Middle frontal gyrus (tissue), 1 donor: Measurements from ENCODE around the gene CEMIP2.

ENCODE experiments used
- DNase-seq: peaks from one replicate; pipeline ENCODE4 v3.0.0-alpha.2; 2015; ENCODE audit warnings: low spot score; ENCODE audit errors: extremely low spot score

CEMIP2 gene

DNA sequence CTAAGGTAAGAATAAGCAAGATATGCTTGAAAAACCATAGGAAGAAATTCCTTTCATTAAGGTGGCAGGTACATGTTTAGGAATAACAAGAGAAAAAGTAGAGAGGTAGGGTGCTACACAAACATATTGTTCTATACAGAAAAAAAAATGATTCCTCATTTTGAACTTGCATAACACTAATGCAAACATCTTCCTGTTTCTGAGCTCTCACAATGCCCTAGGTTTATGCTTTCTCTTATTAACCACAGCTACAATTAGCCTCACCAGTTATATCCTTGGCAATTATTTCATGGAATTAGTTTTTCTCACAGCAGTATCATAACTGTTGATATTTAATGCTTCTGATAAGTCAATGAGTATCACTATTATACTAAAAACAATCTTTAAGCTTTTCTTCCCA is 20.7 kb downstream of the CEMIP2 start:
- DNase-seq: no peak

DNA sequence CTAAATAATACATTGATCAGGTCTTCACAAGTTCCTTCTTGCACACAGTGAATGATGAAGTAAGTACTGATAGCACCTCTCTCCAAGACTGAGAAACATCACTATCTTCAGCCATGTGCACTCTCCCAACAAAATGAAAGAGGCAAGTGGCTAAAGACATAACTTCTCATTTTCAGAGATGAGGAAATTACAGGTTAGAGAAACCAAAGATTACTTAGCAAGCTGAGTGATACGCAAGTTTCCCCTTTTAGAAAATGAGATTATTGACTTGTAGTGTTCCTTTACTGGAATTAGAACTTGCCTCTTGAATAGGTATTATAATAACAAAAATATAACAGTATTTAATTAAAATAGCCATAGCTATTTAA is 21.6 kb downstream of the CEMIP2 start:
- DNase-seq: no peak

DNA sequence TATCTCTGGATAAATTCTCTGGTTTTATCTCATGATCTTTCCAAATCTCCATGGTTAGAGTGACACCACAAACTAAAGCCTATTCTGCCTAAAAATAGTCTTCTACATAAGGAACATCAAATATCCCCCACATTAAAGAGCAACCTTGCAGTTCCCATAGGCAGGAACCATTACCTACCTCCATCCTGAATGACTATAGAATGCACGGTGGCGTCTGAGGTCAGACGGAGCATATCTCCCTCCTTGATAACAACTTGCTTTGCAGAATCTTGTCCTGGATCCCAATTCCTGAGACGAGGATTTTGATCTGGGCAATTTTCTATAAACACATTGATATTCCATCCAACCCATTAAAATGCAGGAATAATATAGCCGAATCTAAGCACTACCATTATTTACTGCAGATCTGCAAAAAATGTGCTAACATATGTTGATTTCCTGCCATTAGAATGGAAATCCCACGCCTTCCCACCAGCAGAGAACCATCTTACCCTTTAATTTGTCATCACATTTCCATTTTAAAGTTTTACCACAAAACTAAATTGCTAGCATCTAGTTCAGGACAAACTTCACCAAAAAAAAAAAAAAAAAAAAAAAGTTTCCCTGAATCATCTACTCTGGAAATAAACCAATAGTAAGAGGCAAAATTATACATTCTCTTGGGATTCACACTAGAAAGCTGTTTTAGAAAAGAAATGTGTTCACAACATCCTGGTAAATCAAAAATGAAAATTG is 22.1 kb downstream of the CEMIP2 start:
- DNase-seq: no peak

DNA sequence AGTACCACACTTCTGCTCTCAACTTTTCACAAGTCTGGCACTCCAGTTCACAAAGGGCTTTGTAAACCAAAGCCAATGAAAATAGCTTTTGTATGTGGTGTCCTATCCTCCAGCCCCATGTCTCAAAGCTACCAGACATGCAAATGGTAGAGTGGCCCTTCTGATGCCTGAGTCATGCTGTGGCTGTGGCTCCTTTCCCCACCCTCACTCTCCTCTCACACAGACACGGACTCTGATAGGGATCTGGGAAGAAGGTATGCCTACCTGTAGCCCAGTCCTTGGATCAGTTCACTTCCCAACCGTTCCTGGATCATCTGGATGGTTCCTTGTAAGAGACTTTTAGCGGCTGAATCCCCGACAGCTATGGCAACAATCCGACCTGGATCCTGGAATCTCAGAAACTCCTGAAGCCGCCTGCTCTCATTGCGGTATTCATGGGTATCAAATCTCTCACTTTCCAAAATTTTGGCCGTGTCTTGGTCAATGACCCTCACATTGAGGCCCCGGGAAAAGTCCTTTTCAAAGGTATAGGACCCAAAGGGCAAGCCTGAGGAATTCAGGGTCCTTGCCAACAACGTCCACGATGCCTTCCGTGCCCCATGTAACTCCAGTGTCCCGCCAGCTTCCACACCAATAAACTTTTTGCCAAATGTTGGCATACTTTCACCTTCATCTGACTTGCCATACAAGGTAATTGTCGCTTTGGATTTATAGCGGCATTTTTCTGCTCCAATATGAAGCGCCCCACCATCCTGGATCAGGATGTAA is 23.4 kb downstream of the CEMIP2 start:
- DNase-seq: no peak

DNA sequence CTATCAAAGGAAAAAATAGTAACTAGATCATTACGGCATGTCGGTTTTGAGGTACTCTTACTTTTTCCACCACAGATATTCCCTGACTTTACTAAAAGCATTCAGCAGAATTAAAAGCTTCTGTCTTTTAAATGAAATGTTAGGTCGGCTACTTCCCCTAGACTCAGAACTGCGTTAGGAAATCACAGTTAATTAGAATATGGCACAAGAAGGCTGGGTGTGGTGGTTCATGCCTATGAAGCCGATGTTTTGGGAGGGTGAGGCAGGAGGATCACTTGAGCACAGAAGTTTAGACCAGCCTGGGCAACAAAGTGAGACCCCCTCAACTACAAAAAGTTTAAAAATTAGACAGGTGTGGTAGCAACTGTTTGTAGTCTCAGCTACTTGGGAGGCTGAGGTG is 24.4 kb downstream of the CEMIP2 start:
- no peak for DNase-seq

DNA sequence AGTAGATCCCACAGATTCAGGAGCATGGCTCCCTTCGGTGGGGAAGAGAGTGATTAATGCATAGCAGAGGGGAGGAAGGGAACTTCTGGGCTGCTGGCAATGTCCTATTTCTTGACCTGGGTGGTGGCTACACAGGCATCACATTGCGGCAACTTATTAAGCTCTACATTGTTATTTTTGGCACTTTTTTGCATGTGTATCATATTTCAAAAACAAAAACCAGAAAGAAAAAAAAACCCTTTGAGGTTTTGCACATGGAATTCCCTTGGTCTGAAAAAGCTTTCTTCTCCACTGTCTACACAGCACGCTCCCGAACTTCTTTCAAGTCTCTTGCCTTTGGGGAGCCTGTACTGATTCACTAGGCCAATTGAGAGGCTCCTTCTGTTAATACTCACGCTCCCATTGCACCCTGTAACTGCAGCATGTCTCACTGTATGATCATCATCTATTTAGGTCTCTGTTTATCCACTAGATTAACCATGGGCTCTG is 25.1 kb downstream of the CEMIP2 start:
- DNase-seq: no peak

DNA sequence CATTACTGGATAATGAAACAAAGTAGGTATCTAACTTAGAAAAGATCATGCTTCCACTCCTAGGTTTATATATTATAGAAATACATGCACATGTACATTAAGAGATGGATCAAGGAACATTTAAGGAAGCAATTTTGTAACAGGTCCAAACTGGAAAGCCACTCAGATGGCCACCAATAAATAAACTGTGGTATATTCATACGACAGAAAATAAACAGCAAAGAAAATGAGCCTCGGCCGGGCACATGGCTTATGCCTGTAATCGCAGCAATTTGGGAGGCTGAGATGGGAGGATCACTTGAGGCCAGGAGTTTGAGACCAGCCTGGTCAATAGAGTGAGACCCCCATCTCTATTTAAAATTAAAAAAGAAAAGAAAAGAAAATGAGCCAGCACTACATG is 25.6 kb downstream of the CEMIP2 start:
- no peak for DNase-seq

DNA sequence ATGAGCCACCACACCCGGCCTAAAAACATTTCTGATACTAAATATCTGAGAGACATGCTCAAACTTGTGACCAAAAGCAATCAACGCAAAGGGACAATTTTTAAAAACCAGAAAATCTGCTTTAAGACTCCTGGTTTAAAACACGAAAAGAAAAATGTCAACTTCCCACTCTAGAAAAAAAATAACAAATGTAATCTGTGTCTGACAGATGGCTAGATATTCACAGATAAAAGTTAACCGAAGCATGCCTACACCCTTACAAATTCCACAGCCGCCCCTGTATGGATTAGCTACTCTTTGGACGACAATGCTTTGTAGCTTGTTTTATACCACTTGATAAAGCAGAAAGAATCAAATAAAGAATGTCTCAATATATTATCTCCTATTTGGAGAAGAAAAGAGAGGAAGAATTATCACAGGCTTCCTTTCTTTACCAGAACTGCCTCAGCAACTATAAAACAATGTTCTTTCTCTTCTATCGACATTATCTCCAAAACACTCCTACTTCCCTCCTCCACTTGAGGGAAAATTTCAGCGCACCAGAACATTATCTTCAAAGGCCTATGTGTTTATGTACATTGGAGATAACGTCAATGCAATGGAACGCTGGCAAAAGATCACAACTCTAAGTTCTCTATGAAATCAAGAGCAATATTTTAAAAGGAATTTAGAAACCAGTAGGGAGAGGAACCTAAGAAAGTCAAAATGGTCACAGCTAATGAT is 26.2 kb downstream of the CEMIP2 start:
- no peak for DNase-seq

DNA sequence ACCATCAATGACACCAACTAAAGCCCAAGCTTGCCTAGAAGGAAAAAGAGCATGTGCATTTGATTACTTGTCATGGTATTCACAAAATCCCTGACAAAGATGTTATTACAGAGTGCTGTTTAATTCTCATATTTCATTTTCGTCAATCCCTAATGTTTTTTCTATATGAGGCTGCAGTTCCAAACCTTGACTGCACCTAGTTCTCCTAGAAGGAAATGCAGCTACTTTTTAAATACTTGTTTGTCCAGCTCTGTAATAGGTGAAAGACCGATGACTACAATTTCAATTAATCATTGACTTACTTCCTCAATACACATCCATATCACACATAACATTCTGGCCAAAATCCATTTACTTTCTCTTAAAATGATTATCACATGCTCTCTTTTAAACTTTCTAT is 28.1 kb downstream of the CEMIP2 start:
- no peak for DNase-seq

DNA sequence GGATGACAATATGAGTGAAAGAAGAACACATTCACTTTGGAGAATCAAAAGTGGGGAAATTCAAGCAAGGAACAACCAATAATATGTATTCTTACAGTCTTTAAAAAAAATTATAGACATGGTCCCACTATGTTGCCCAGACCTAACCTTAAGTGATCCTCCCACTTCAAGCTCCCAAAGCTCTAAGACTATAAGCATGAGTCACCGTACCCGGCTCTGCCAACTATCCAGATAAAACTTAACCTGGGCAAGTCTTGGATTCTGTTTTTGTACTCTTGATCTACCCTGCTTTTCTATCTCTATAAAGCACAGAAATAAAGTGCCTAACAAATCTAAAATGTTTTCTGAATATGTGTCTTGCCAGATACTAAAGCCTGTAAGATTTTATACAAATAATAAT is 30.9 kb downstream of the CEMIP2 start:
- DNase-seq: no peak

DNA sequence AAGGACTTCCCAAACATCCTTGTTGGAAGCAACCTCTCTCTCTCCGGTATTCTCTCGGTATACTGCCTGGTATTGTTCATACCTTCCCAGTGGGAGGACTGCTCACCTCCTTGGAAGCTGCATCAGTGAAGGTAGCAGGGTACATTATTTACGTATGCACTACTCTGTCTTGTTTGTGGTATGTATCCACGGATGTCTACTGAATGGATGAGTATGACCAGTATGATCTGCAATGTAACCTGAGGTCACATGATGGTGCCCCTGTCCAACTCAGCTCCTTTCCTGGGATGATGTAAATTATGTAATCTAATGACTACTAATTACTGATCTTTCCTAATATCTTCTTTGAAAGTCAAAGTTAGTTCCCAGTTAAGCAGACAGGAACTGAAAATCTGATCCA is 32.1 kb downstream of the CEMIP2 start:
- no peak for DNase-seq

DNA sequence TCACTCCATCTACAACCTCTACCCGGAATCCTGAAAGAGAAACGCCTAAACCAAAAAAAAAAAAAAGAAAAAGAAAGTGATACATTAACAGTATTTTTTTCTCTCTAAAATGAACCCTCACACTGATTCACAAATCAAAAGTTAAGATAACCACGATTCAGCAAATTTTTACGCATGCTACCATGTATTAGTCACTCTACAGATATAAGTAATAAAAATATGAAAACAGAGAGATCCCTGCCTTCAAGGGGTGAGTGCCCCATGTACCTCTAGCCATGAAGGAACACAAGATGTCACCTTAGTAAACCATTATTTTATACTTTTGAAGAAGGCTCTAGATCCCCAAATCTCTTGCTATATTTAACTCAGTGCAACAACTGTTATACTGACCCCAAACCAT is 33.4 kb downstream of the CEMIP2 start:
- DNase-seq: no peak

DNA sequence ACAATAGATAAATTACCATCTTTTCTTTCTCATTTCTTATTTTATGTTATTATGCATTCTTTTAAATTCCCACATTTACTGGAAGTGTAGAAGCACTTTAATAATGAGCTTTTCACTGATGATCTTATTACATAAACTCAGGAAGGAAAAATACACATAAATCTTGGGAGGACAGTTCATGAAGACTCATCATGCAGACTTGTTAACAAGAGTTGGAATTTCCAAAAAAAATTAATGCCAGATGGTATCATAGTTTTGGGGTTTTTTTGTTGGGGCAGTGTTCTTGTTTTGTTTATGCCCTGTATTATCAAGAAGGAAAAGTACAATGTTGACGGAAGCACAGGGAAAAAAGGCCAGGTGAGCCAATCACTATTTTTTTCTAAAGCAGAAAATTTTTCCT is 35.1 kb downstream of the CEMIP2 start:
- no peak for DNase-seq

DNA sequence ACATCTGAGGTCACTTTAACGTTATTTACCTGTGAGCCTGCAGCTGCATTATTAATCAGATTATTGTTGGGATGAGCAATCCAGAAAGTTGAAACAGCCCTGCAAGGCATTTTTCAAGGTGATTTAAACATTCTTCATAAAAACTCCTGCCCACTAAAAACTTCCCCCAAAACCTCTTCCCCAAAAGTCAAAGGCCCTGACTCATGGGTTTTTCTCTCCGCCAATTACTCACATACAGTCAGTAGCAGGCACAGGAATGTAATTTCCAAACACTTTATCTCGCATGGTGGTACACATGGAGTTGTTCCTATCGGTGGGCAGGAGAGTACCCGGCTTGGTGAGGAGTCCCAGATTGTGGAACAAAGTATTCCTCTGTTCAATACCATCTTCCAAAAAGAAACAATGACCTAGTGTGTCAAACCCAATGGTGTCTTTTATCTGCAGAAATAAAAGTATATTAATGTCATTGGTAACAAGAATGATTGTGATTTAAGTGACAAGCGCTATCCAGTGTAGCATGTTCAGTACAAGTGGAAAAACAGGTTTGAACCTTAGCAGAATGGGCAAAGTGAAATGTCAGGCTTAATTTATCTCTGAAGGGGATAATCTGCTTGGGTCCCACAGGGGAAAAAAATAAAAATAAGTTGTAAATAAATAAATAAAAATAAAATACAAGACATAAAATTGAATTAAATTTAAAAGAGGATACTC is 38.3 kb downstream of the CEMIP2 start:
- no peak for DNase-seq

DNA sequence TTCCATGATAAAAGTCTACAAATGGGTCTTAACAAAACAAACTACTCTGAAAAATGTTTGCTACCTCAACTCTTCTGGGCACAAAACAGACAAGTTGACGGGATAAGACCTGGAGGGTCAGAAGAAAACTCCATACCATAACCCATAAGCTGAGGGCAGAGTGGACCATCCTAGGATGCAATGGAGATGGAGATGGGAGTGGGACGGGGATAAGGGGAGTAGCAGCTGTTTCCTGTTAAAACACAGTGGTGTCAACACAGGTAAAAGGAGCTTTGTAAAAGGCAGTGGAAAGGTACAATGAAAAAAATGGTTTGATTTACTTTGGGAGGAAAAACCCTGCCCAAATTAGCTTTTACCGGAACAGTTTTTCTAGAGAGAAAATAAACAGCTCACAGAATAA is 41.6 kb downstream of the CEMIP2 start:
- DNase-seq: no peak

DNA sequence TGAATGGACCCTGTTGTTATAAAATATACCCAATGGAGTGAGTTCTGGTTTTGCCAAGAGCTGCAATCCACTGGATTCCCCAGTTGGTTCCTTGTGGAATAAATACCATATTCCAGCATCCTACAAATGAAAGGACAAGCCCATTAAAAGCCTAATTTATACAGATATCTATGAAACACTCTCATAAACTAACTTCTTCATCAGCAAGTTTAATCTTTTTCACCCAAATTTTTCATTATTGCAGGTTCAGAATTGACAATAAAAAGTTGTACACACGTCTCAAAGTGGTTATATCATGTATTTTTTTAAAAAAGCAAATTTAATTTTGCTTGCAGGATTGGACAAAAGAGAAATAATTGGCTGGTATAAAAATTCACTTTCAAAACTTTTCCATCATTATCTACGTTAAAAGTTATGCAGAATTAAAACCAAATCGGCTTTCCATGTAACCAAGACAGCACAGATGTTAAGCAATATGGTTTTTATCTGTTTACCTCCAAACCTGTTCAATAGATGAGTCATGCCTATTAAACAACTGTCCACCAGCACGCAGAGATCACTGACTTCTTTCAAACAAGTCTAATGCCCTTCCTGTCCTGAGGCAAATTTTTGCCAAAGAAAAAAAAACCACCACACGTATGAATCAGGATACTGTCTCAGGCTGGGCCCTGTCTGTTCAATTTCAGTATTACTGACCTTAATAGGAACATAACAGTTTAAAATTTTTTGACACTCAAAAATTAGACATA is 42.5 kb downstream of the CEMIP2 start:
- no peak for DNase-seq

DNA sequence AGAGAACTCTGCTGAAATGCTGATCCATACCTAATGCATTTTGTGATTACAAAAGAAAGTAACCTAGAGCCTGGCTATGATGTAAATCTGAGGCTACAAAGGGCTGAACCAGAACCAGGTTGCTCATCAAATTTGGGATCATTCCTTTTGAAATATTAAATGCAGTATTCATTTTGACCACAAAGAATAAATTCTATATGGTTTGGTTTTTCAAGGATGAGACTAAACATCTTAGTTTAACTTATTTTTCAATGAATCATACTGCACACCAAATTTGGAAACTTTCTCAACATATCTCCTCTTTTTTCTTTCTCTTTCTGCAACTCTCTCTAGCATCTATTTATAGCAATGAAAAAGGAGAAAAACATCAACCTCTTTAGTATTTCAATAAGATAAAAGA is 46.5 kb downstream of the CEMIP2 start:
- DNase-seq: no peak

DNA sequence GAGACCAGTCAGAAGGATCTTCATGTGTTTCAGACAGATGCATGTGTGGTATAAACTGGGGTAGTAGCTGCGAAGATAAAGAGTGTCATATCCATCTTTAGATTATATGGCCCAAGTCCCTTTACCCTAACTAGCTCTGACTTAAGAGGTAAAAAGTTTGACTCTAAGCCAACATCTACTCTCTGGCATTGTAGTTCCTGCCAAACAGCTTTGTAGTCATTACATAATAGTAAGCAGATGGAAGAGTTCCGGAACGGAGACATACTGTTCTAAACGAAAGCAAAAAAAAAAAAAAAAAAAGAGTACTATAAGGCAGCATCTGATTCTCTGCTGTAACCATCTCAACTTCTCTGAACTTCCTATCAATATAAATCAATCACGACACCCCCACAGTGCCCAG is 48.8 kb downstream of the CEMIP2 start:
- DNase-seq: no peak

DNA sequence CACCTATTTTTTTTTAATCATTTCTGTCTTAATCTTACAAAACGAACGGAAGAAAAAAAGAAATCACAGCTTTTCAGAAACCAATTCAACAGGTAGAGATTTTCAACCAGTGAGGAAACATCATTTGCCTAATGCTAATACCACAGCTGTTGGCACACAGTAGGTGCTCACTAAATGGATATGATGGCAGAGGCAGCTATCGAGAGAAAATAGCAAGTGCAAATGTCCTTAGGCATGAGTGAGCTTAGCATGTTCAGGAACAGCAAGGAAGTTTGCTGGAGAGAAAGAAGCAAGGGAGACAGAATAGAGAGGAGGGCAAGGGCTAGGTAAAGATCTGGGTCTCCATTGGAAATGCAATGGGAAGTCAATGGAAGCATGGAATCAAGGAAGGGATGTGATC is 49.2 kb downstream of the CEMIP2 start:
- DNase-seq: no peak

DNA sequence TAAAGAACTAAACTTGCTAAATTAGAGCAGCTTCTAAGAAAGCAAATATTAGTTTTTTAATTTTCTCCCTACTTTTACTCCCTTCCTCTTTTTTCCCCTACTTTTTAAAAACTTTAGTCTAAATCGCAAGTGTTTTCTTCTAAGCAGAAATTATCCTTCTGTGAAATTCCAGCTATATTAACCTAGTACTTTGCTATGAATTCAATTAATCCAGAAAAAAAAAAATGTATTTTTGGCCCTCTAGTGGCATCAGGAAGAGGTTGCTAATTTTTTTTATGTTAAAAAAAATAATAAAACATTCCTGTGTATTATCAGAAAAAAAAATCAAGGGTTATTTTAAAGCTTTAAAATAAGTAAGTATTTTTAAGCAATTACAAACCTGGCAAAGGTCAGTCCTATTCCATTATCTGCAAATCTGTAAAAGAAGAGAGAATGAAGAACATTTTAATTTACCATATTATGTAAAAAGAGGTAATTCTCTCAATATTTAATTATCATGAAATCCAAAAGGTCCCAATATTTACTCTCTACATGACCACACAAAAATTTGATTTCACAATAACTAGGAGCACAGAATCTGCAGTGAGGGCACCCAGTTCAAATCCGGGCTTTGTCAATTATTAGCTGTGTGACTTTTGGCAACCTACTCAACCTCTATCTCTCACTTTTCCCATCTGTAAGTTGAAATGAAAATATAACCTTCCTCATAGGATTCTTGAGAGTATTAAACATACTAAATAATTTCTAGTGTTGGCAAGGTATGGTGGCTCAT is 52.0 kb downstream of the CEMIP2 start:
- DNase-seq: no peak
